T-helper 17 cell (primary cell): ENCODE data around the gene CDKN2A. TPM values are rescaled to one million over a fixed set of nuclear protein-coding genes. Genes with fewer than 3 reads are reported as not detected.

Experiments
- ATAC-seq: fragments of 150-1000 bp; cut with Tn5 transposase; 2 replicates; pipeline ENCODE4 v1.10.0; 2021; ENCODE audit warnings: mild to moderate bottlenecking, moderate library complexity
- DNase-seq, 3 donors: peaks; one replicate each; pipeline versions ENCODE4 v3.0.0 to v3.0.0-alpha.2; 2020 to 2021
- H3K9me3 ChIP-seq: one replicate; pipeline ENCODE4 v1.7.0; 2013; ENCODE audit warnings: low read length, mild to moderate bottlenecking; ENCODE audit not compliant: control insufficient read depth, poor library complexity, severe bottlenecking
- H3K27ac Mint-ChIP-seq: one replicate; pipeline ENCODE4 v1.8.0; 2022; ENCODE audit warnings: mild to moderate bottlenecking, moderate library complexity, mixed read lengths
- H3K27me3 Mint-ChIP-seq: one replicate; pipeline ENCODE4 v1.8.0; 2022; ENCODE audit warnings: mixed read lengths
- H3K36me3 Mint-ChIP-seq: one replicate; pipeline ENCODE4 v1.8.0; 2022; ENCODE audit warnings: low read depth, mixed read lengths
- H3K4me1 Mint-ChIP-seq: one replicate; pipeline ENCODE4 v1.8.0; 2022; ENCODE audit warnings: mild to moderate bottlenecking, mixed read lengths
- H3K4me3 Mint-ChIP-seq: one replicate; pipeline ENCODE4 v1.8.0; 2022; ENCODE audit warnings: mild to moderate bottlenecking, moderate library complexity, mixed read lengths
- total RNA-seq, 4 donors: library from RNA in 2 of 4; stranded (reverse) in 2 of 4; gene quantifications; one replicate each; pipeline ENCODE4 v1.2.3 and lab custom pipeline; 2022 to 2026

Gene CDKN2A
- total RNA-seq, result 1 to 10 TPM; 4.9 to 5.7 TPM
- 1.7 to 2.0 reads per million in 2 donors for total RNA-seq (lab: John Stamatoyannopoulos, UW)

DNA sequence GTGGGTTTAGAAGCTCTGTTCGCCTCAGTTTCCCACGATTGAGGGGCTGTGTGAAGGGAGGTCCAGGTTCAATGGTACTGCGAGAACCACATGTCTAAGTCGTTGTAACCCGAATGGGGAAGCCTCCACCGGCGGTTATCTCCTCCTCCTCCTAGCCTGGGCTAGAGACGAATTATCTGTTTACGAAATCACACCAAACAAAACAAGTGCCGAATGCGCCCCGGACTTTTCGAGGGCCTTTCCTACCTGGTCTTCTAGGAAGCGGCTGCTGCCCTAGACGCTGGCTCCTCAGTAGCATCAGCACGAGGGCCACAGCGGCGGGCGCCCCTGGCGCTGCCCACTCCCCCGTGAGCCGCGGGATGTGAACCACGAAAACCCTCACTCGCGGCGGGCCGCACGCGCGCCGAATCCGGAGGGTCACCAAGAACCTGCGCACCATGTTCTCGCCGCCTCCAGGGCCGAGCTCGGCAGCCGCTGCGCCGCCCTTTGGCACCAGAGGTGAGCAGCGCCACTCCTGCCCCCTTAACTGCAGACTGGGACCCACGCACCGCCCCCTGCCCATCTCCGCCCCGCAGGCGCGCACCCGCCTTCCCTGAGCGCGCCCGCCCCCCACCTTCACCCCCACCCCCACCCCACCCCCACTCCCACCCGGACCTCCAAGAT, at the start of gene CDKN2A:
Gene CDKN2A, minus strand, starts transcription at position 500 of the 663 bp plus-strand sequence.
- DNase-seq (peak in 1 of 3 donors; percentile 48), ATAC-seq (peak; percentile 53)
- peak within 1 kb of the TSS; percentile 94 for H3K27ac Mint-ChIP-seq
- no peaks in the 10 kb centered on the region for H3K9me3 ChIP-seq
- H3K4me1 Mint-ChIP-seq, result peaks cover 17% of the 10 kb centered on the region
- peaks cover 13% of the 10 kb centered on the region for H3K27me3 Mint-ChIP-seq
- peak within 1 kb of the TSS; percentile 97 for H3K4me3 Mint-ChIP-seq
- H3K36me3 Mint-ChIP-seq, result peaks cover 5% of the 10 kb centered on the region

- no peaks in the 10 kb centered on the region for H3K9me3 ChIP-seq
- DNase-seq (no peak), ATAC-seq (no peak)
- H3K27me3 Mint-ChIP-seq, result no peaks in the 10 kb centered on the region
- peaks cover 30% of the 10 kb centered on the region for H3K4me1 Mint-ChIP-seq
- no peak overlapping the region for H3K27ac Mint-ChIP-seq
- H3K36me3 Mint-ChIP-seq, result no peaks in the 10 kb centered on the region
- H3K4me3 Mint-ChIP-seq, result no peak overlapping the region
Measured at GRCh38 chr9:22043928-22044327, 49.7 kb upstream of the CDKN2A start.

- Mint-ChIP-seq H3K4me3 (no peak overlapping the region), H3K27ac (peak overlapping the region; percentile 39), H3K27me3 (no peaks in the 10 kb centered on the region), H3K4me1 (peaks cover 22% of the 10 kb centered on the region), H3K36me3 (no peaks in the 10 kb centered on the region)
- no peak for ATAC-seq
- DNase-seq, result no peak
- H3K9me3 ChIP-seq, result no peaks in the 10 kb centered on the region
Measured at GRCh38 chr9:22041775-22042174, 47.6 kb upstream of the CDKN2A start.

GRCh38 chr9:22041344-22041743, 47.2 kb upstream of the CDKN2A start:
- Mint-ChIP-seq H3K4me3 (no peak overlapping the region), H3K4me1 (peaks cover 17% of the 10 kb centered on the region), H3K27me3 (no peaks in the 10 kb centered on the region), H3K36me3 (no peaks in the 10 kb centered on the region), H3K27ac (peak overlapping the region; percentile 39)
- no peaks in the 10 kb centered on the region for H3K9me3 ChIP-seq
- DNase-seq, result no peak
- ATAC-seq, result no peak

GRCh38 chr9:22040760-22041159, 46.6 kb upstream of the CDKN2A start:
- DNase-seq (no peak), ATAC-seq (no peak)
- H3K4me3 Mint-ChIP-seq, result no peak overlapping the region
- no peaks in the 10 kb centered on the region for H3K9me3 ChIP-seq
- H3K36me3 Mint-ChIP-seq, result no peaks in the 10 kb centered on the region
- H3K27me3 Mint-ChIP-seq, result no peaks in the 10 kb centered on the region
- peaks cover 16% of the 10 kb centered on the region for H3K4me1 Mint-ChIP-seq
- H3K27ac Mint-ChIP-seq, result peak overlapping the region; percentile 39

GRCh38 chr9:22039258-22039657, 45.1 kb upstream of the CDKN2A start:
- DNase-seq, result no peak
- H3K27ac Mint-ChIP-seq, result no peak overlapping the region

DNA sequence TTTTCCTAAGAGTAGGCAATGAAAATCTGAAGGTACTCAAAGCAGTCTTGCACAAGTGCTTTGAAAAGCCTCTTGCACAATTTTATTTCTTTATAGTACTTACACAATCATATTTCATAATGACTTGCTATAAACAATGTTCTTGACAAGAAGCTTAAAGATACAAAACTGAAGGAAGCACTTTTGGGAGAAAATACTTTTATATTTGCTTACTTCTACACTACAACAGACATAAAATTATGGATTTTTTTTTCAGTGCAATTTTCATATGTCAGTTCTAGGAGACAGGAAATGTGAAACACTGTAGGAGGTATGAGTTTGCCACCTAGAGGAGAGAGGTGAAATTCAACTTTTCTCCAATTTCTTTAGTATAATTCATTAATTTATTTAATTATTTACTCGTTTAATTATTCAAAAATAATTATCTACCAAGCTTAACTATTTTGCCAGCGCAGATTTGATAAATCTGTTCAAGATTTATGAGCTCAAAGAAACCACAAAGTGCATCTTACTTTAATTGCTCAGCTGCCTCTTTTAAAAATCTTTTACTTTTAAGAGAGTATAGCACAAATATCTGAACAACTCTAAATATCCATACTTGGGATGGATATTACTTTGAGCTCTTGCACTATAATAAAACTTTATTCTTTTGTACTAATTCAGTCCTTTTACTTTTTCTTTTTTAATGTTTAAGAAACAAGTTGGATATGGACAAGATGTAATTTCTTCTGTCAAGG, 43.9 kb upstream of the CDKN2A start:
- DNase-seq, result no peak
- Mint-ChIP-seq H3K27ac (no peak overlapping the region), H3K4me1 (peaks cover 19% of the 10 kb centered on the region), H3K4me3 (no peak overlapping the region), H3K36me3 (no peaks in the 10 kb centered on the region), H3K27me3 (no peaks in the 10 kb centered on the region)
- ATAC-seq, result peak; percentile 53
- H3K9me3 ChIP-seq, result no peaks in the 10 kb centered on the region

More at GRCh38 chr9:22039258-22039657, 45.1 kb upstream of the CDKN2A start:
- Mint-ChIP-seq H3K4me1 (peaks cover 19% of the 10 kb centered on the region), H3K36me3 (no peaks in the 10 kb centered on the region), H3K27me3 (no peaks in the 10 kb centered on the region), H3K4me3 (no peak overlapping the region)
- no peaks in the 10 kb centered on the region for H3K9me3 ChIP-seq
- ATAC-seq, result no peak

DNA sequence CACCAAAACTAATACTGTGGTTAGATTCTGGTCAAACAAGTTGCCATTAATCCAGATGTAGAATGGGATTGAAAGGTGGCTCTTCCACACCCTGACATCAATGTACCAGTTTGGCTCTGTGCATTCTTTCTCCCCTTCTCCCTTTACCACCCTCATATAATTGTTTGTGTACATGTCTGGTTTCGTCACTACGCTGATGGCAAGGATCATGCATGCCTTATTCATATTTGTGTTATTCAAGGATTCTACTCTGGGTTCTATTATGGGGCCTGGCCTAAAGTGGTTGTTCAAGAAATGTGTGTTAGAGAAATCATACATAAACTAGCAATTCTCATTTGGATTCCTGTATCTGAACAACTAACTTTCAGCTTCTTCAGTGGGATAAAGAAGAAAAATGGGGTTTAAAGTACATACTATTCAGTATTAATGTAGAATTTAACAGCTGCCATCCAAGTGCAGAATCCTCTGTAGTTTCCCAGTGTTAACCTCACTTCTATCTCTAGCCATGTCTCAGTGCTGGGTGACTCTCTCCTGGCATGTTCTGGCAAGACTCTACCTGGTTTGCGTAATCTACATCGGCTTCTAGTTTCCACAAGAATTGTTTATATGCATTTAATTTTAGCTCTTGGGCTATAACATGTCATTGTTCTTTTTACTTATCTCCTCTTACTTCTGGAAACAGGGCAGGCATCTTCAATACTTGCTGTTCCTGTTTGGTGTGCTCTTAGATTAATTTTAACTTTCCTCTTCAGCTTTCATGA, 42.9 kb upstream of the CDKN2A start:
- Mint-ChIP-seq H3K27ac (no peak overlapping the region), H3K4me1 (peaks cover 19% of the 10 kb centered on the region), H3K27me3 (no peaks in the 10 kb centered on the region), H3K36me3 (no peaks in the 10 kb centered on the region), H3K4me3 (no peak overlapping the region)
- no peak for DNase-seq
- no peak for ATAC-seq
- no peaks in the 10 kb centered on the region for H3K9me3 ChIP-seq

DNA sequence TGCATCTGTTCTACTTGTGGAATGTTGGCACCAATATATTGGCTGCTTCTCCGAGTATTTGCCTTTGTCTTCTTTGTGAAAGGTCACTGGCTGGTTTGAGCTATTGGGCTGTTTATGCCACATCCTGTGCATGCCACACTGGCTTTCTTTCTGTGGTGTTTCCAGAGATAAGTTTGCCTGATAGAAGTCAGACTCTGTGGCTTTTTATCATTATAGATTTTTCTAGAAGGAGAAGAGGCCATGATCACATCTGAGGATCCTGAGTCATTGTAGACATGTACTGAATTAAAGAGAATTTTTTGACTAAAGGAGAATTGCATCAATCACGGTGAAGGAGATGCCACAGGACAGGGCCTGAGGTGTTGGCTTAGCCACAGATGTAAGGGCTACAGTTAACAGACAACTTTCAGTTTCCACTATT, 41.4 kb upstream of the CDKN2A start:
- DNase-seq (no peak), ATAC-seq (no peak)
- Mint-ChIP-seq H3K36me3 (no peaks in the 10 kb centered on the region), H3K27me3 (no peaks in the 10 kb centered on the region), H3K27ac (no peak overlapping the region), H3K4me3 (no peak overlapping the region), H3K4me1 (peaks cover 11% of the 10 kb centered on the region)
- no peaks in the 10 kb centered on the region for H3K9me3 ChIP-seq

DNA sequence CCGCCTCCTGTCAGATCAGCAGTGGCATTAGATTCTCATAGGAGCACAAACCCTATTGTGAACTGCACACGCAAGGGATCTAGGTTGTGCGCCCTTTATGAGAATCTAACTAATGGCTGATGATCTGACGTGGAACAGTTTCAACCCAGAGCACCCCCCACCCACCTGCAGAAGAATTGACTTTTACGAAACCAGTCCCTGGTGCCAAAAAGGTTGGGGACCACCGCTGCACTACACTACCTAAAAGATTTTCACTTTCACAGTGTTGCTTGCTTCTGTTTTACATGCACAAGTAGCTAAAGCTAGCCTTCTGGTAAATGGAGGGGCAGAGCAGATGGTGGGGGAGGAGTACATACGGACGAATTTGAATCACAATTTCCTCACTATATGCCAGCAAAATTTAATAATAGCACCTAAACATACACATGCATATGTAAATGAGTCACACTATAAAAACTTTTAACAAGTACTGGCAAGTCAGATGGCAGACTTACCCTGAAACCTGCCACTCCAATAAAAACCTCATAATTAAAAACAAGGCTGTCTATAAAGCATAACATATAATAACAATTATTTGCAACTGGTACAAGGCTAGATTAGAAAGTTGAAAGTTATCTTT, 38.9 kb upstream of the CDKN2A start:
- Mint-ChIP-seq H3K27me3 (no peaks in the 10 kb centered on the region), H3K4me3 (no peak overlapping the region), H3K36me3 (no peaks in the 10 kb centered on the region), H3K27ac (no peak overlapping the region), H3K4me1 (peaks cover 13% of the 10 kb centered on the region)
- DNase-seq, result no peak
- ATAC-seq, result no peak
- no peaks in the 10 kb centered on the region for H3K9me3 ChIP-seq

DNA sequence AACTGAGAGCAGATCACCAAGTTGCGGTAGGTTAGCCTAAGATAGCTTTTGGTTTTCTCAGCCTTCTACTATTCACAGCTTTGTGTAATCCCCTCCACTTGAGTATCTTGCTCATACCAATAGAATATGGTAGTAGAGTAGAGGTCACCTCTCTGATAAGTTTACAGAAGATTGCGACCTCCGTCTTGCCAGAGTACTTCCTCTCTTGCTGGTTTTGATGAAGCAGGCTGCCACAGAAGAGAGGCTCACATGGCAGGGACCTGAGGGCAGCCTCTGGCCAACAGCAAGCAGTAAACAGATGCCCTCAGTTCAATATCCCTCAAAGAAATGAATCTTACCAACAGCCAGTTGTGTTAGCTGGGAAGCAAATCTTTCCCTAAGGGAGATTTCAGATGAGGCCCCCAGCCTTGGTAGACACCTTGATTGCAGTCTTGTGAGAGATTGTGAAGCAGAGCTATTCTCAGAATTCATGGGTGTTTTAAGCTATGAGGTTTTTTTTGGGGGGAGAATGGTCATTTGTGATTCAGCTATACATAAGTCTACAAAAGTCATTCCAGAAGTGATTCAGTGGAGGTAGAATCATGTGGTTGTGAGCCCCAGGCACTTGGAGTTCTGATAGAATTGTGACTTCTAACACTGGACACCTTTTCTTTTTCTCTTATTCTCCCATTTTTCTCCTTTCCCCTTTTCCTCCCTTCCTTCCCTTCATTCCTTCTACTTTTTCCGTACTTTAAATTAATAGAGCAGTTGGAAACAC, 37.6 kb upstream of the CDKN2A start:
- Mint-ChIP-seq H3K27me3 (peaks cover under 1% of the 10 kb centered on the region), H3K36me3 (no peaks in the 10 kb centered on the region), H3K27ac (peak overlapping the region; percentile 51), H3K4me3 (no peak overlapping the region), H3K4me1 (peaks cover 13% of the 10 kb centered on the region)
- DNase-seq (no peak), ATAC-seq (no peak)
- no peaks in the 10 kb centered on the region for H3K9me3 ChIP-seq

DNA sequence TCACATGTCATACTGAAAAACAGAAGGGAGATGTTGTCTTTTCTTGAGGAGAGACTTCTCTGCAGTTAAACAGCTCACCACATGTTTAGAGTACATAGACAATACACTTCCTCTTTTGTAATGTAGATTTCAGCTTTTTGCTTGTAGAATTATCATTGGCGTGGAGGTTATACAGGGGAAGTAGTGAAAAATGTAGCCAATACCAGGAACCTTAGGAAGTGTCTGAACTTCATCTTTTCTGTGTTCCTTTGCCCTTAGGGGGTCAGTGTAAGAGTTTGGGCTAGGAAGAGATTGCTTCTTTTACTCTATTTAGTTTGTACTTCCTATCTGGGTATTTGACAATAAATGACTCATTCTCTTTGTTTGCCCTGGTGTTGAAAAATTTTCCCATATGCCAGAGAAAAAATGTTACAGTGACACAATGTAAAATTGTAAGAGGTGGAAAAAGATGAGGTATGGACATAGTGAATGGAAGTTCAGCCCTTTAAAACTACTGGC, 36.0 kb upstream of the CDKN2A start:
- no peak overlapping the region for H3K4me3 Mint-ChIP-seq
- peaks cover 5% of the 10 kb centered on the region for H3K27me3 Mint-ChIP-seq
- H3K36me3 Mint-ChIP-seq, result no peaks in the 10 kb centered on the region
- H3K9me3 ChIP-seq, result no peaks in the 10 kb centered on the region
- H3K4me1 Mint-ChIP-seq, result peaks cover 5% of the 10 kb centered on the region
- no peak overlapping the region for H3K27ac Mint-ChIP-seq
- peak; percentile 32 for ATAC-seq
- DNase-seq, result no peak
